Spinal cord (tissue), 10 donors: ENCODE measurements around the gene BCL2. TPM values are rescaled to one million over a fixed set of nuclear protein-coding genes. Genes with fewer than 3 reads are reported as not detected.

Experiments used
- DNase-seq, 6 donors: peaks; one replicate each; pipeline versions ENCODE4 v3.0.0 to v3.0.0-alpha.2; 2013 to 2015; ENCODE audit warnings: low spot score in 6 of 6, low read depth in 4 of 6
- H3K27ac ChIP-seq: one replicate; pipeline ENCODE4 v1.5.1; 2013; ENCODE audit warnings: low read depth, low read length, control low read depth
- H3K27me3 ChIP-seq: one replicate; pipeline ENCODE4 v1.6.1; 2013; ENCODE audit warnings: low read length; ENCODE audit not compliant: control insufficient read depth, insufficient read depth
- H3K36me3 ChIP-seq: one replicate; pipeline ENCODE4 v1.6.1; 2013; ENCODE audit warnings: low read length; ENCODE audit not compliant: control insufficient read depth, insufficient read depth
- H3K4me1 ChIP-seq: one replicate; pipeline ENCODE4 v1.6.1; 2013; ENCODE audit warnings: low read length; ENCODE audit not compliant: control insufficient read depth, insufficient read depth
- H3K4me3 ChIP-seq: one replicate; pipeline ENCODE4 v1.5.1; 2013; ENCODE audit warnings: low read depth, low read length, control low read depth
- H3K9me3 ChIP-seq: one replicate; pipeline ENCODE4 v1.6.1; 2013; ENCODE audit warnings: low read length; ENCODE audit not compliant: control insufficient read depth, insufficient read depth
- WGBS: methylation state at CpG from one replicate; pipeline ENCODE4 v1.1.5; 2013; ENCODE audit warnings: missing lambda C conversion rate; ENCODE audit not compliant: insufficient coverage; 5-methylcytosine and 5-hydroxymethylcytosine counted together
- polyA plus RNA-seq, 2 donors: library from polyadenylated mRNA; unstranded; fragments of 120-200 nt; gene quantifications; one replicate each; pipeline ENCODE4 v1.2.1, GENCODE V29; 2013; ENCODE audit not compliant: insufficient read length in 2 of 2
- total RNA-seq, 2 donors: library from RNA; depleted of rRNA in 1 of 2; stranded (reverse); fragments of 120-200 nt in 1 of 2; fragments of >200 nt in 1 of 2; gene quantifications; one replicate each; pipeline versions ENCODE4 v1.2.3 to v1.2.4, GENCODE V29; 2013 to 2014
- donor health status: healthy.

The BCL2 gene
- total and polyA plus RNA-seq, 4 donors: 14.4 to 34.4 (median 23.7) TPM

GRCh38 chr18:63302636-63303405, 16.7 kb downstream of the BCL2 start:
- WGBS: no CpG with 5 or more reads among the region's 5 CpGs
- no peaks in the 10 kb centered on the region for H3K27me3 ChIP-seq
- no peaks in the 10 kb centered on the region for H3K9me3 ChIP-seq
- peaks cover 34% of the 10 kb centered on the region for H3K4me1 ChIP-seq
- no peak overlapping the region for H3K4me3 ChIP-seq
- peaks cover 3% of the 10 kb centered on the region for H3K36me3 ChIP-seq
- no peak overlapping the region for H3K27ac ChIP-seq
- no peak for DNase-seq

GRCh38 chr18:63302220-63302619, 17.3 kb downstream of the BCL2 start:
- Histone ChIP-seq H3K4me1 (peaks cover 40% of the 10 kb centered on the region), H3K9me3 (no peaks in the 10 kb centered on the region), H3K4me3 (no peak overlapping the region), H3K27me3 (no peaks in the 10 kb centered on the region), H3K27ac (no peak overlapping the region), H3K36me3 (peaks cover 3% of the 10 kb centered on the region)
- WGBS: no CpG with 5 or more reads among the region's 4 CpGs
- no peak for DNase-seq

- no peaks in the 10 kb centered on the region for H3K27me3 ChIP-seq
- peaks cover 3% of the 10 kb centered on the region for H3K36me3 ChIP-seq
- peaks cover 40% of the 10 kb centered on the region for H3K4me1 ChIP-seq
- no peak overlapping the region for H3K27ac ChIP-seq
- 93% methylated on average over 3 of the region's 9 CpGs for WGBS
- DNase-seq: peak in 1 of 6 donors; percentile 14
- H3K4me3 ChIP-seq: no peak overlapping the region
- H3K9me3 ChIP-seq: no peaks in the 10 kb centered on the region
Observed at GRCh38 chr18:63301434-63301833, 18.1 kb downstream of the BCL2 start.

GRCh38 chr18:63299837-63300745, 19.5 kb downstream of the BCL2 start:
- Histone ChIP-seq H3K36me3 (peaks cover 3% of the 10 kb centered on the region), H3K9me3 (no peaks in the 10 kb centered on the region), H3K4me3 (no peak overlapping the region), H3K27ac (peak overlapping the region; percentile 4), H3K27me3 (no peaks in the 10 kb centered on the region), H3K4me1 (peaks cover 35% of the 10 kb centered on the region)
- WGBS: 100% methylated on average over 1 of the region's 5 CpGs
- peak in 2 of 6 donors; percentile 45 to 65 for DNase-seq

- no peaks in the 10 kb centered on the region for H3K9me3 ChIP-seq
- no peaks in the 10 kb centered on the region for H3K27me3 ChIP-seq
- WGBS: 79% methylated on average over 8 of the region's 9 CpGs
- no peak for DNase-seq
- peaks cover 3% of the 10 kb centered on the region for H3K36me3 ChIP-seq
- H3K27ac ChIP-seq: peak overlapping the region; percentile 4
- H3K4me1 ChIP-seq: peaks cover 43% of the 10 kb centered on the region
- H3K4me3 ChIP-seq: no peak overlapping the region
Observed at GRCh38 chr18:63298400-63299365, 20.9 kb downstream of the BCL2 start.

- Histone ChIP-seq H3K4me3 (no peak overlapping the region), H3K4me1 (peaks cover 47% of the 10 kb centered on the region), H3K27me3 (no peaks in the 10 kb centered on the region), H3K9me3 (no peaks in the 10 kb centered on the region), H3K27ac (peak overlapping the region; percentile 1), H3K36me3 (peaks cover 4% of the 10 kb centered on the region)
- 19% methylated on average over 16 of the region's 16 CpGs for WGBS
- peak in 2 of 6 donors; percentile 89 to 91 for DNase-seq
Observed at GRCh38 chr18:63297687-63298399, 21.7 kb downstream of the BCL2 start.

- Histone ChIP-seq H3K27me3 (no peaks in the 10 kb centered on the region), H3K36me3 (peaks cover 3% of the 10 kb centered on the region), H3K9me3 (no peaks in the 10 kb centered on the region), H3K27ac (no peak overlapping the region), H3K4me3 (no peak overlapping the region), H3K4me1 (peaks cover 38% of the 10 kb centered on the region)
- DNase-seq: peak in 4 of 6 donors; percentile 73 to 98 (median 80)
- 43% methylated on average over 1 of the region's 4 CpGs for WGBS
Observed at GRCh38 chr18:63293935-63294334, 25.6 kb downstream of the BCL2 start.

- no peak for DNase-seq
- H3K27me3 ChIP-seq: no peaks in the 10 kb centered on the region
- H3K36me3 ChIP-seq: peaks cover 3% of the 10 kb centered on the region
- H3K9me3 ChIP-seq: no peaks in the 10 kb centered on the region
- H3K4me1 ChIP-seq: peaks cover 31% of the 10 kb centered on the region
- H3K27ac ChIP-seq: peak overlapping the region; percentile 6
- WGBS: 87% methylated on average over 6 of the region's 11 CpGs
- no peak overlapping the region for H3K4me3 ChIP-seq
Observed at GRCh38 chr18:63292831-63293683, 26.5 kb downstream of the BCL2 start.
